OCI-LY3 (cell line): ENCODE data around the gene RMND5B.

ENCODE experiments used
- H2AFZ ChIP-seq: fragments of 200-600, 300-600 bp; shearing (Covaris generic); 2 replicates; pipeline ENCODE4 v1.6.0; 2014; ENCODE audit warnings: antibody characterized with exemption, low read depth, low read length
- H3K27ac ChIP-seq: fragments of 200-600, 300-600 bp; sonication (generic); 2 replicates; pipeline ENCODE4 v1.5.1; 2014; ENCODE audit warnings: mild to moderate bottlenecking, low read length, moderate library complexity, mixed read lengths
- H3K27me3 ChIP-seq: fragments of 200-600, 300-600 bp; sonication (generic); 2 replicates; pipeline ENCODE4 v1.6.1; 2014; ENCODE audit warnings: low read depth, low read length, mixed read lengths
- H3K36me3 ChIP-seq: fragments of 200-600, 300-600 bp; sonication (generic); replicated peaks from 2 replicates; pipeline ENCODE3; 2014; ENCODE audit warnings: low read depth, low read length, mixed read lengths
- H3K4me1 ChIP-seq: fragments of 300-600, 200-600 bp; sonication (generic); 2 replicates; pipeline ENCODE4 v1.6.1; 2014; ENCODE audit warnings: low read length, mixed read lengths
- H3K4me2 ChIP-seq: fragments of 200-600, 300-600 bp; sonication (generic); 2 replicates; pipeline ENCODE4 v1.6.1; 2014; ENCODE audit warnings: low read length, mixed read lengths
- H3K4me3 ChIP-seq: fragments of 300-600, 200-600 bp; sonication (generic); 2 replicates; pipeline ENCODE4 v1.5.1; 2014; ENCODE audit warnings: antibody characterized with exemption, mild to moderate bottlenecking, low read length, moderate library complexity
- H3K79me2 ChIP-seq: fragments of 300-600, 200-600 bp; shearing (Covaris generic); 2 replicates; pipeline ENCODE4 v1.6.1; 2014; ENCODE audit warnings: mild to moderate bottlenecking, low read length, mixed read lengths
- H3K9ac ChIP-seq: fragments of 300-600, 200-600 bp; shearing (Covaris generic); 2 replicates; pipeline ENCODE4 v1.6.0; 2014; ENCODE audit warnings: mild to moderate bottlenecking, low read length, moderate library complexity
- H3K9me3 ChIP-seq: fragments of 200-600, 300-600 bp; shearing (Covaris generic); 2 replicates; pipeline ENCODE4 v1.6.1; 2014; ENCODE audit warnings: low read length, mixed read lengths; ENCODE audit not compliant: insufficient read depth
- H4K20me1 ChIP-seq: fragments of 200-600, 300-600 bp; sonication (generic); 2 replicates; pipeline ENCODE4 v1.6.1; 2016; ENCODE audit warnings: low read length, mixed read lengths; ENCODE audit not compliant: insufficient read depth
- CTCF ChIP-seq: fragments of 200-600, 300-600 bp; sonication (generic); IDR thresholded peaks from 2 replicates; pipeline ENCODE4 v1.5.1; 2014; ENCODE audit warnings: antibody characterized with exemption, low read length, low read depth
- EZH2phosphoT487 ChIP-seq: fragments of 200-600 bp; shearing (Covaris generic); IDR thresholded peaks from 2 replicates; pipeline ENCODE4 v1.6.1; 2018; ENCODE audit warnings: antibody characterized with exemption, mixed run types, low read depth

RMND5B gene

GRCh38 chr5:178192244-178192643 is 61.4 kb downstream of the RMND5B start:
- no peak for TF ChIP-seq EZH2phosphoT487
- H3K4me1 ChIP-seq = no peaks in the 10 kb centered on the region
- no peaks in the 10 kb centered on the region for H3K79me2 ChIP-seq
- no peaks in the 10 kb centered on the region for H3K9me3 ChIP-seq
- no peaks in the 10 kb centered on the region for H3K36me3 ChIP-seq
- no peaks in the 10 kb centered on the region for H4K20me1 ChIP-seq
- H2AFZ ChIP-seq = no peak overlapping the region
- H3K4me3 ChIP-seq = no peak overlapping the region
- H3K9ac ChIP-seq = no peak overlapping the region
- H3K27me3 ChIP-seq = peaks cover 18% of the 10 kb centered on the region
- H3K27ac ChIP-seq = no peak overlapping the region
- H3K4me2 ChIP-seq = no peak overlapping the region

- Histone ChIP-seq H3K79me2 (no peaks in the 10 kb centered on the region), H2AFZ (no peak overlapping the region), H3K27me3 (peaks cover 18% of the 10 kb centered on the region), H4K20me1 (no peaks in the 10 kb centered on the region), H3K27ac (no peak overlapping the region), H3K36me3 (no peaks in the 10 kb centered on the region), H3K4me1 (no peaks in the 10 kb centered on the region), H3K9ac (no peak overlapping the region), H3K9me3 (no peaks in the 10 kb centered on the region), H3K4me3 (no peak overlapping the region), H3K4me2 (no peak overlapping the region)
- TF ChIP-seq CTCF (no peak), EZH2phosphoT487 (no peak)
These were observed 62.0 kb downstream of the RMND5B start for GRCh38 chr5:178192787-178193186.

GRCh38 chr5:178193251-178193809 is 62.5 kb downstream of the RMND5B start:
- Histone ChIP-seq H3K79me2 (no peaks in the 10 kb centered on the region), H3K4me1 (no peaks in the 10 kb centered on the region), H3K27me3 (peaks cover 18% of the 10 kb centered on the region), H3K9me3 (no peaks in the 10 kb centered on the region), H3K9ac (no peak overlapping the region), H3K4me2 (no peak overlapping the region), H4K20me1 (no peaks in the 10 kb centered on the region), H2AFZ (no peak overlapping the region), H3K27ac (no peak overlapping the region), H3K36me3 (no peaks in the 10 kb centered on the region), H3K4me3 (no peak overlapping the region)
- TF ChIP-seq EZH2phosphoT487 (no peak), CTCF (no peak)

GRCh38 chr5:178194026-178194425 is 63.2 kb downstream of the RMND5B start:
- Histone ChIP-seq H3K4me3 (no peak overlapping the region), H2AFZ (no peak overlapping the region), H3K36me3 (no peaks in the 10 kb centered on the region), H3K9me3 (no peaks in the 10 kb centered on the region), H3K27ac (no peak overlapping the region), H3K4me2 (no peak overlapping the region), H3K79me2 (no peaks in the 10 kb centered on the region), H3K4me1 (no peaks in the 10 kb centered on the region), H4K20me1 (no peaks in the 10 kb centered on the region), H3K27me3 (peaks cover 18% of the 10 kb centered on the region), H3K9ac (no peak overlapping the region)
- no peak for TF ChIP-seq EZH2phosphoT487
- no peak for TF ChIP-seq CTCF

- no peaks in the 10 kb centered on the region for H3K9me3 ChIP-seq
- peaks cover 18% of the 10 kb centered on the region for H3K27me3 ChIP-seq
- H3K4me1 ChIP-seq = no peaks in the 10 kb centered on the region
- H3K36me3 ChIP-seq = no peaks in the 10 kb centered on the region
- no peak overlapping the region for H3K4me2 ChIP-seq
- TF ChIP-seq CTCF (no peak), EZH2phosphoT487 (no peak)
- H3K79me2 ChIP-seq = no peaks in the 10 kb centered on the region
- no peak overlapping the region for H2AFZ ChIP-seq
- H3K9ac ChIP-seq = no peak overlapping the region
- H3K27ac ChIP-seq = no peak overlapping the region
- no peak overlapping the region for H3K4me3 ChIP-seq
- no peaks in the 10 kb centered on the region for H4K20me1 ChIP-seq
These were observed 65.5 kb downstream of the RMND5B start for GRCh38 chr5:178196281-178196812.
